Ascending aorta (tissue), 2 donors: ENCODE measurements around the gene CXADR. TPM values are rescaled to one million over a fixed set of nuclear protein-coding genes. Genes with fewer than 3 reads are reported as not detected.

ENCODE experiments used
- DNase-seq, 2 donors: peaks; one replicate each; pipeline ENCODE4 v3.0.0-alpha.2; 2019; ENCODE audit warnings: low spot score in 2 of 2
- H3K27ac ChIP-seq, 2 donors: fragments of 200-600 bp; sonication (generic); one replicate each; pipeline ENCODE4 v1.5.1; 2016 to 2017; ENCODE audit warnings: mild to moderate bottlenecking in 1 of 2
- H3K27me3 ChIP-seq: fragments of 200-600 bp; sonication (generic); one replicate; pipeline ENCODE4 v1.5.1; 2017
- H3K36me3 ChIP-seq, 2 donors: fragments of 200-600 bp; sonication (generic); one replicate each; pipeline ENCODE4 v1.5.1; 2016
- H3K4me1 ChIP-seq, 2 donors: fragments of 200-600 bp; sonication (generic); one replicate each; pipeline ENCODE4 v1.5.1; 2016 to 2017; ENCODE audit warnings: mild to moderate bottlenecking in 1 of 2
- H3K4me3 ChIP-seq, 2 donors: fragments of 200-600 bp; sonication (generic); one replicate each; pipeline ENCODE4 v1.5.1; 2016 to 2017; ENCODE audit warnings: mild to moderate bottlenecking in 1 of 2
- H3K9me3 ChIP-seq, 2 donors: fragments of 200-600 bp; sonication (generic); one replicate each; pipeline ENCODE4 v1.5.1; 2016
- intact Hi-C: fragments of 100-400 bp; cut with DNase I; formaldehyde crosslinking; loops from one replicate; pipeline ENCODE4 v1.15.1; 2023
- total RNA-seq: library from RNA; depleted of rRNA; stranded (reverse); fragments of >200 nt; gene quantifications from one replicate; pipeline ENCODE4 v1.1.0, GENCODE V29; 2016
- TF ChIP-seq, protein P1 (sequence below), 3 experiments: fragments of 200-600 bp in 2 of 3; fragments of 450-650 bp in 1 of 3; sonication (generic) in 2 of 3; IDR thresholded peaks; one replicate each; pipeline ENCODE4 v1.5.1; 2016 to 2019; ENCODE audit warnings: antibody characterized with exemption in 3 of 3, mild to moderate bottlenecking in 1 of 3, moderate library complexity in 1 of 3

Gene CXADR
- total RNA-seq, 1 donor from 2014 or later: 0.32 TPM

- Histone ChIP-seq H3K27ac (no peak overlapping the region), H3K9me3 (no peaks in the 10 kb centered on the region), H3K27me3 (no peaks in the 10 kb centered on the region), H3K4me3 (no peak overlapping the region), H3K36me3 (no peaks in the 10 kb centered on the region), H3K4me1 (no peaks in the 10 kb centered on the region)
- intact Hi-C loops: no loop called here
- no peak for DNase-seq
- TF ChIP-seq, protein P1, sequence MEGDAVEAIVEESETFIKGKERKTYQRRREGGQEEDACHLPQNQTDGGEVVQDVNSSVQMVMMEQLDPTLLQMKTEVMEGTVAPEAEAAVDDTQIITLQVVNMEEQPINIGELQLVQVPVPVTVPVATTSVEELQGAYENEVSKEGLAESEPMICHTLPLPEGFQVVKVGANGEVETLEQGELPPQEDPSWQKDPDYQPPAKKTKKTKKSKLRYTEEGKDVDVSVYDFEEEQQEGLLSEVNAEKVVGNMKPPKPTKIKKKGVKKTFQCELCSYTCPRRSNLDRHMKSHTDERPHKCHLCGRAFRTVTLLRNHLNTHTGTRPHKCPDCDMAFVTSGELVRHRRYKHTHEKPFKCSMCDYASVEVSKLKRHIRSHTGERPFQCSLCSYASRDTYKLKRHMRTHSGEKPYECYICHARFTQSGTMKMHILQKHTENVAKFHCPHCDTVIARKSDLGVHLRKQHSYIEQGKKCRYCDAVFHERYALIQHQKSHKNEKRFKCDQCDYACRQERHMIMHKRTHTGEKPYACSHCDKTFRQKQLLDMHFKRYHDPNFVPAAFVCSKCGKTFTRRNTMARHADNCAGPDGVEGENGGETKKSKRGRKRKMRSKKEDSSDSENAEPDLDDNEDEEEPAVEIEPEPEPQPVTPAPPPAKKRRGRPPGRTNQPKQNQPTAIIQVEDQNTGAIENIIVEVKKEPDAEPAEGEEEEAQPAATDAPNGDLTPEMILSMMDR (IDR thresholded peaks at IDR 0.05): no peak
Observed at GRCh38 chr21:17575076-17575475, 62.2 kb downstream of the CXADR start.

GRCh38 chr21:17576080-17576835 is 63.4 kb downstream of the CXADR start:
- TF ChIP-seq, protein P1 (IDR thresholded peaks at IDR 0.05): no peak
- intact Hi-C loops: no loop called here
- no peaks in the 10 kb centered on the region for H3K4me1 ChIP-seq

DNA sequence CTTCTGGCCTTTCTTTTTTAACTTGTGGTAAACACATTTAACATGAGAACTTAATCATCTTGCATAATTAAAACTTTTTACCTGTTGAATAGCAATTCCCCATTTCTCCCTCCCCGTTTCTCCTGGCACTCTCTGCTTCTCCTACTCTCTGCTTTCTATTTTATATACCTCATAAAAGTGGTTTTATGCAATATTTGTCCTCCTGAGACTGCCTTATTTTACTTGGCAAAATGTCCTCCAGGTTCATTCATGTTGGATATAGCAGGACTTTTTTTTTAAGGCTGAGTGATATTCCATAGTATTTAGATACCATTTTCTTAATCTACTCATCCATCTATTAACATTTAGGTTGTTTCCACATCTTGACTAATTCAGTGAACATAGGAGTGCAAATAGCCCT is 64.9 kb downstream of the CXADR start:
- Histone ChIP-seq H3K27ac (no peak overlapping the region), H3K27me3 (no peaks in the 10 kb centered on the region), H3K36me3 (no peaks in the 10 kb centered on the region), H3K9me3 (no peaks in the 10 kb centered on the region), H3K4me3 (no peak overlapping the region), H3K4me1 (no peaks in the 10 kb centered on the region)
- intact Hi-C loops: no loop called here
- TF ChIP-seq, protein P1 (IDR thresholded peaks at IDR 0.05): no peak
- no peak for DNase-seq

More at GRCh38 chr21:17576080-17576835, 63.4 kb downstream of the CXADR start:
- Histone ChIP-seq H3K27ac (no peak overlapping the region), H3K27me3 (no peaks in the 10 kb centered on the region), H3K9me3 (no peaks in the 10 kb centered on the region), H3K36me3 (no peaks in the 10 kb centered on the region), H3K4me3 (no peak overlapping the region)
- no peak for DNase-seq

GRCh38 chr21:17578162-17578561 is 65.3 kb downstream of the CXADR start:
- H3K36me3 ChIP-seq: no peaks in the 10 kb centered on the region
- no peaks in the 10 kb centered on the region for H3K4me1 ChIP-seq
- H3K27ac ChIP-seq: no peak overlapping the region
- TF ChIP-seq, protein P1 (IDR thresholded peaks at IDR 0.05): no peak
- no peaks in the 10 kb centered on the region for H3K27me3 ChIP-seq
- H3K4me3 ChIP-seq: no peak overlapping the region
- DNase-seq: no peak
- no peaks in the 10 kb centered on the region for H3K9me3 ChIP-seq
- intact Hi-C loops: no loop called here

DNA sequence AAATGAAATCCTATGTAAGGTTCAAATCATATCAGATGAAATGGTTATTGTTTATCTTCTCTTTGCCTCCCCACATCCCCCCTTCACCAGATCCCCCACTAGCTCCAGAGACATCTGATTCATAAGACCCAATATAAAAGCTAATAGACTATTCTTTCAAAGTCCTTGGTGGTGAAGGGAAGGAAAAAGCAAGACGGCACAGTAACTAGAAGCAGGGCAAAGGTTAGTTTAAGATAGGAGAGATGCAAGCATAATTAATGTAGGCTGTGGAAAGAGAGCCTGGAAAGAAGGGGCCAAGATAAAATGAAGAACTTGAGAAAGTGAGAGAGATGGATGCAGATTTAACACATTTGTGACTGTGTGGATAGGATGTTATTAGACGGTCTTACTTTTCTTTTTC is 66.0 kb downstream of the CXADR start:
- Histone ChIP-seq H3K9me3 (no peaks in the 10 kb centered on the region), H3K4me1 (no peaks in the 10 kb centered on the region), H3K36me3 (no peaks in the 10 kb centered on the region), H3K27ac (no peak overlapping the region), H3K27me3 (no peaks in the 10 kb centered on the region), H3K4me3 (no peak overlapping the region)
- TF ChIP-seq, protein P1 (IDR thresholded peaks at IDR 0.05): no peak
- intact Hi-C loops: no loop called here
- DNase-seq: no peak
